HCT116 (cell line): ENCODE data around the gene RALGAPA1. TPM values are rescaled to one million over a fixed set of nuclear protein-coding genes. Genes with fewer than 3 reads are reported as not detected.

Experiments used
- ATAC-seq: fragments of 200-7000 bp; cut with Tn5 transposase; 2 replicates; pipeline ENCODE4 v1.9.1; 2020; ENCODE audit warnings: mild to moderate bottlenecking, moderate library complexity
- BruUV-seq: library from RNA; stranded (reverse); fragments of 400-500 nt; replicated peaks from 2 replicates; lab custom pipeline; 2021; lab: Mats Ljungman, UMichigan
- CTCF ChIA-PET: fragments of 300-600 bp; sonication (Branson Sonifier 250); formaldehyde crosslinking; loops from one replicate; lab custom pipeline; 2021; ENCODE audit warnings: antibody characterized with exemption; lab: Charles Lee
- POLR2A ChIA-PET: fragments of 300-600, 350-600 bp; sonication (Branson Sonifier 250); formaldehyde crosslinking; loops from one replicate; lab custom pipeline; 2021; ENCODE audit warnings: antibody characterized with exemption; lab: Charles Lee
- RAD21 ChIA-PET, 2 experiments: fragments of 300-600 bp; sonication (Branson Sonifier 250); formaldehyde crosslinking; loops; one replicate each; lab custom pipeline; 2023; ENCODE audit warnings: low total read pairs in 2 of 2; ENCODE audit not compliant: uncharacterized antibody in 2 of 2, unreplicated experiment in 2 of 2, low non-redundant PET in 1 of 2; lab: Charles Lee
- DNase-seq: peaks from one replicate; pipeline ENCODE4 v3.0.0-alpha.2; 2010; ENCODE audit warnings: low read depth, low spot score
- H2AFZ ChIP-seq: fragments of 200-600 bp; shearing (Covaris generic), sonication (generic); 2 replicates; pipeline ENCODE4 v1.6.1; 2017; ENCODE audit warnings: low read depth, mixed run types, mixed read lengths, antibody characterized with exemption, low read length; ENCODE audit not compliant: poor library complexity, severe bottlenecking
- H3K27ac ChIP-seq: 2 replicates; pipeline ENCODE4 v1.5.1; 2012; ENCODE audit warnings: low read depth, low read length
- H3K27me3 ChIP-seq: fragments of 200-600 bp; sonication (generic); 2 replicates; pipeline ENCODE4 v1.6.1; 2016; ENCODE audit warnings: mixed run types, low read length, mixed read lengths; ENCODE audit not compliant: insufficient read depth
- H3K36me3 ChIP-seq, 2 experiments: fragments of 200-500 bp in 1 of 2; fragments of 200-600 bp in 1 of 2; sonication (Bioruptor generic) in 1 of 2; sonication (generic) in 1 of 2; 2 replicates each; pipeline versions ENCODE4 v1.5.1 to v1.6.1; 2014 to 2016; ENCODE audit warnings: low read length in 2 of 2, inconsistent platforms in 1 of 2, mixed read lengths in 1 of 2, mixed run types in 1 of 2; ENCODE audit not compliant: insufficient read depth in 2 of 2, control insufficient read depth in 1 of 2
- H3K4me1 ChIP-seq, 2 experiments: fragments of 200-600 bp in 1 of 2; sonication (generic) in 1 of 2; 2 replicates each; pipeline versions ENCODE4 v1.5.1 to v1.6.1; 2012 to 2017; ENCODE audit warnings: low read length in 2 of 2, inconsistent platforms in 1 of 2, mild to moderate bottlenecking in 1 of 2, mixed read lengths in 1 of 2, mixed run types in 1 of 2, moderate library complexity in 1 of 2; ENCODE audit not compliant: insufficient read depth in 2 of 2, control insufficient read depth in 1 of 2
- H3K4me2 ChIP-seq: fragments of 200-600 bp; sonication (generic); 2 replicates; pipeline ENCODE4 v1.6.1; 2017; ENCODE audit warnings: mixed run types, low read length, mixed read lengths
- H3K4me3 ChIP-seq, 2 experiments: fragments of 200-600 bp in 1 of 2; sonication (generic) in 1 of 2; replicated peaks in 1 of 2; 2 replicates each; pipeline ENCODE4 v1.5.1; 2011 to 2016; ENCODE audit warnings: low read length in 2 of 2, control low read depth in 1 of 2, low read depth in 1 of 2, mild to moderate bottlenecking in 1 of 2, mixed read lengths in 1 of 2, mixed run types in 1 of 2
- H3K79me2 ChIP-seq: fragments of 200-600 bp; sonication (generic); 2 replicates; pipeline ENCODE4 v1.6.1; 2017; ENCODE audit warnings: mild to moderate bottlenecking, mixed run types, low read length, moderate library complexity, mixed read lengths; ENCODE audit not compliant: insufficient read depth
- H3K9ac ChIP-seq: fragments of 200-600 bp; sonication (generic); 2 replicates; pipeline ENCODE4 v1.6.1; 2016; ENCODE audit warnings: low read length, mixed read lengths
- H3K9me2 ChIP-seq: fragments of 200-600 bp; sonication (generic), shearing (Covaris generic); 2 replicates; pipeline ENCODE4 v1.6.1; 2017; ENCODE audit warnings: mixed run types, mild to moderate bottlenecking, moderate library complexity; ENCODE audit not compliant: insufficient read depth
- H3K9me3 ChIP-seq, 2 experiments: fragments of 200-500 bp in 1 of 2; fragments of 200-600 bp in 1 of 2; sonication (Bioruptor generic) in 1 of 2; sonication (generic) in 1 of 2; 2 replicates each; pipeline ENCODE4 v1.6.1; 2014 to 2017; ENCODE audit warnings: low read length in 2 of 2, mixed read lengths in 2 of 2, inconsistent platforms in 1 of 2, low read depth in 1 of 2, mild to moderate bottlenecking in 1 of 2, mixed run types in 1 of 2, moderate library complexity in 1 of 2; ENCODE audit not compliant: control insufficient read depth in 1 of 2, insufficient read depth in 1 of 2
- H4K20me1 ChIP-seq: fragments of 200-600 bp; sonication (generic), shearing (Covaris generic); 2 replicates; pipeline ENCODE4 v1.6.1; 2017; ENCODE audit warnings: mixed run types, mild to moderate bottlenecking, moderate library complexity; ENCODE audit not compliant: insufficient read depth
- CEBPB ChIP-seq: IDR thresholded peaks from 2 replicates; pipeline ENCODE4 v1.6.1; 2012; ENCODE audit warnings: low read depth
- ELF1 ChIP-seq: IDR thresholded peaks from 2 replicates; pipeline ENCODE4 v1.6.1; 2012; ENCODE audit warnings: low read depth, borderline replicate concordance
- EZH2 ChIP-seq: fragments of 200-600 bp; sonication (generic); IDR thresholded peaks from 2 replicates; pipeline ENCODE4 v1.6.1; 2017; ENCODE audit warnings: antibody characterized with exemption, mixed run types
- EZH2phosphoT487 ChIP-seq: fragments of 200-600 bp; IDR thresholded peaks from 2 replicates; pipeline ENCODE4 v1.6.1; 2018; ENCODE audit warnings: antibody characterized with exemption, borderline replicate concordance
- FOSL1 ChIP-seq: IDR thresholded peaks from 2 replicates; pipeline ENCODE4 v1.6.1; 2012; ENCODE audit warnings: low read depth
- MAX ChIP-seq: IDR thresholded peaks from 2 replicates; pipeline ENCODE4 v1.6.1; 2012
- POLR2A ChIP-seq: IDR thresholded peaks from 2 replicates; pipeline ENCODE4 v1.7.0; 2011; ENCODE audit warnings: borderline replicate concordance; ENCODE audit not compliant: insufficient read depth, insufficient read length; ENCODE audit errors: extremely low read depth
- POLR2AphosphoS5 ChIP-seq: IDR thresholded peaks from 2 replicates; pipeline ENCODE4 v1.6.1; 2011; ENCODE audit warnings: mild to moderate bottlenecking, low read depth, low read length, moderate library complexity
- RAD21 ChIP-seq: IDR thresholded peaks from 2 replicates; pipeline ENCODE4 v1.6.1; 2012; ENCODE audit warnings: low read depth, mild to moderate bottlenecking
- SIN3A ChIP-seq: IDR thresholded peaks from 2 replicates; pipeline ENCODE4 v1.6.1; 2012; ENCODE audit warnings: low read depth
- SP1 ChIP-seq: IDR thresholded peaks from 2 replicates; pipeline ENCODE4 v1.6.1; 2012; ENCODE audit warnings: low read depth
- SRF ChIP-seq: IDR thresholded peaks from 2 replicates; pipeline ENCODE4 v1.6.1; 2012; ENCODE audit warnings: low read depth
- TCF7L2 ChIP-seq: IDR thresholded peaks from 2 replicates; pipeline ENCODE4 v1.7.0; 2011; ENCODE audit warnings: borderline replicate concordance, inconsistent platforms; ENCODE audit not compliant: insufficient read depth, insufficient read length; ENCODE audit errors: extremely low read depth
- YY1 ChIP-seq: IDR thresholded peaks from 2 replicates; pipeline ENCODE4 v1.6.1; 2011; ENCODE audit warnings: low read length, low read depth, moderate library complexity, mild to moderate bottlenecking; ENCODE audit not compliant: insufficient replicate concordance; ENCODE audit errors: extremely low read depth
- ZBTB33 ChIP-seq: IDR thresholded peaks from 2 replicates; pipeline ENCODE4 v1.6.1; 2011; ENCODE audit warnings: mild to moderate bottlenecking, low read length, moderate library complexity; ENCODE audit not compliant: insufficient replicate concordance; ENCODE audit errors: extremely low read depth
- ZFX ChIP-seq: fragments of 450-650 bp; IDR thresholded peaks from 2 replicates; pipeline ENCODE4 v1.6.1; 2017
- ZNF274 ChIP-seq: fragments of 200-500 bp; sonication (Bioruptor generic); IDR thresholded peaks from 2 replicates; pipeline ENCODE4 v1.6.1; 2014; ENCODE audit warnings: mild to moderate bottlenecking, low read depth, low read length, inconsistent platforms
- intact Hi-C: fragments of 100-400 bp; cut with micrococcal nuclease; formaldehyde crosslinking; loops from 2 replicates; pipeline ENCODE4 v1.10.0; 2022
- total RNA-seq: library from RNA; stranded (reverse); gene quantifications from one replicate; pipeline ENCODE4 v1.2.1, GENCODE V29; 2021; ENCODE audit not compliant: unreplicated experiment

RALGAPA1 gene
- total RNA-seq, 1 experiment from 2014 or later, result 29.3 TPM

- Histone ChIP-seq H3K4me3 (no peak overlapping the region), H3K27ac (no peak overlapping the region), H3K79me2 (no peaks in the 10 kb centered on the region), H2AFZ (no peak overlapping the region), H3K9me3 (no peaks in the 10 kb centered on the region), H3K36me3 (no peaks in the 10 kb centered on the region), H3K27me3 (no peaks in the 10 kb centered on the region), H4K20me1 (no peaks in the 10 kb centered on the region), H3K4me1 (no peaks in the 10 kb centered on the region), H3K9ac (no peak overlapping the region), H3K4me2 (no peak overlapping the region), H3K9me2 (no peaks in the 10 kb centered on the region)
- intact Hi-C loops, result no loop called here
- no peak for TF ChIP-seq CEBPB
- no peak for TF ChIP-seq EZH2
- TF ChIP-seq ZNF274, result no peak
- no peak for TF ChIP-seq ELF1
- RAD21 ChIA-PET, result no interaction called here
- DNase-seq (no peak), ATAC-seq (no peak)
- CTCF ChIA-PET, result no interaction called here
- no TSS peak for BruUV-seq
- POLR2A ChIA-PET, result no interaction called here
Measured at GRCh38 chr14:35551081-35551480, 258.0 kb downstream of the RALGAPA1 start.

GRCh38 chr14:35549551-35549950, 259.5 kb downstream of the RALGAPA1 start:
- TF ChIP-seq SIN3A, result no peak
- no peak for TF ChIP-seq FOSL1
- TF ChIP-seq POLR2AphosphoS5, result no peak
- TF ChIP-seq EZH2phosphoT487, result no peak
- no peak for TF ChIP-seq SRF
- TF ChIP-seq POLR2A, result no peak
- TF ChIP-seq ZBTB33, result no peak
- TF ChIP-seq EZH2, result no peak
- no peak for TF ChIP-seq ZFX
- no peak for TF ChIP-seq CEBPB
- TF ChIP-seq SP1, result no peak
- TF ChIP-seq TCF7L2, result no peak
- no peak for TF ChIP-seq YY1
- TF ChIP-seq ZNF274, result no peak
- TF ChIP-seq RAD21, result no peak
- no peak for TF ChIP-seq MAX
- Histone ChIP-seq H3K4me3 (no peak overlapping the region), H3K27ac (no peak overlapping the region), H2AFZ (no peak overlapping the region), H3K9ac (no peak overlapping the region), H3K27me3 (no peaks in the 10 kb centered on the region), H3K4me1 (no peaks in the 10 kb centered on the region), H3K9me3 (no peaks in the 10 kb centered on the region), H3K9me2 (no peaks in the 10 kb centered on the region), H4K20me1 (no peaks in the 10 kb centered on the region), H3K79me2 (no peaks in the 10 kb centered on the region), H3K4me2 (no peak overlapping the region), H3K36me3 (no peaks in the 10 kb centered on the region; a peak in 1 of 4 replicates)
- ChIA-PET CTCF (no interaction called here), POLR2A (no interaction called here), RAD21 (no interaction called here)
- ATAC-seq, result no peak
- no peak for DNase-seq
- BruUV-seq, result no TSS peak
- intact Hi-C loops, result no loop called here
